CD4-positive, alpha-beta T cell treated with Interferon gamma for 1 hour (primary cell): ENCODE results near the gene AIF1.
A peak's percentile ranks its signal among the peaks of the same experiment; 100 is the strongest.

Experiments used
- DNase-seq: peaks from one replicate; pipeline ENCODE4 v3.0.0-alpha.2; 2020

Gene AIF1

DNA sequence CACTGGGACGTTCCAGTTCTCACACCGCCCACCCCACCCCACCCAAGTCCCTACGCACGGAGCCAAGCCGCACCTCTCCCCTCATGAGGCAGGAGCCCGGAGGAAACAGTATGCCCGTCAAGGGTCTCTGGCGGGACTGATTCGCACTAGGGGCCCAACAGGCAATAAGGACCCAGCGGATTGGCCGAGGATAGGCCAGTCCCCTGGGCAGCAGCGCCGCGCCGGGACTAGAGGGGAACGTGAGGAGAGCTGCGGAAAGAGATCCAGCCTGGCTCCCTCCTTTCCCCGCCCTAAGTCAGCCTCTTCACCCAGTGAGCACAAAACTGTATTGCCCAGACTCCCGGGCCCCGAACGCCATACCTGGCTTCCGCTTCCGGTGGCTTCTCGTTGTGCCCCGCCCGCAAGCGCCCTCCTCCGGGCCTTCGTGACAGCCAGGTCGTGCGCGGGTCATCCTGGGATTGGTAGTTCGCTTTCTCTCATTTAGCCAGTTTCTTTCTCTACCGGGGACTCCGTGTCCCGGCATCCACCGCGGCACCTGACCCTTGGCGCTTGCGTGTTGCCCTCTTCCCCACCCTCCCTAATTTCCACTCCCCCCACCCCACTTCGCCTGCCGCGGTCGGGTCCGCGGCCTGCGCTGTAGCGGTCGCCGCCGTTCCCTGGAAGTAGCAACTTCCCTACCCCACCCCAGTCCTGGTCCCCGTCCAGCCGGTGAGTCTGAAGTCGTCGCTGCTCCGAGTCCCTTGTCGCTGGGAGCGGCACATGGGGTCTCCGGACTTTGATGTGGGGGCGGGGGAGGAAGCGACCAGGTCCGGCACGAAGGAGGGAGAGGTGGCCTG lies 50.7 kb downstream of the AIF1 start, which contains the start of gene CSNK2B:
CSNK2B (plus strand) TSS at position 580 of the 836 bp plus-strand sequence. CDS start 752 bp downstream, outside the sequence.
- peak; percentile 97 for DNase-seq

- DNase-seq: no peak
Measured at GRCh38 chr6:31666337-31666965, 51.4 kb downstream of the AIF1 start.
